GM12801 (cell line): ENCODE measurements around the gene EXD3.

Source experiments
- TF ChIP-seq, protein P1 (sequence below): IDR thresholded peaks from one replicate; pipeline ENCODE4 v1.5.1; 2011; ENCODE audit warnings: control low read depth; ENCODE audit not compliant: insufficient read length; ENCODE audit errors: extremely low read depth

The EXD3 gene

DNA sequence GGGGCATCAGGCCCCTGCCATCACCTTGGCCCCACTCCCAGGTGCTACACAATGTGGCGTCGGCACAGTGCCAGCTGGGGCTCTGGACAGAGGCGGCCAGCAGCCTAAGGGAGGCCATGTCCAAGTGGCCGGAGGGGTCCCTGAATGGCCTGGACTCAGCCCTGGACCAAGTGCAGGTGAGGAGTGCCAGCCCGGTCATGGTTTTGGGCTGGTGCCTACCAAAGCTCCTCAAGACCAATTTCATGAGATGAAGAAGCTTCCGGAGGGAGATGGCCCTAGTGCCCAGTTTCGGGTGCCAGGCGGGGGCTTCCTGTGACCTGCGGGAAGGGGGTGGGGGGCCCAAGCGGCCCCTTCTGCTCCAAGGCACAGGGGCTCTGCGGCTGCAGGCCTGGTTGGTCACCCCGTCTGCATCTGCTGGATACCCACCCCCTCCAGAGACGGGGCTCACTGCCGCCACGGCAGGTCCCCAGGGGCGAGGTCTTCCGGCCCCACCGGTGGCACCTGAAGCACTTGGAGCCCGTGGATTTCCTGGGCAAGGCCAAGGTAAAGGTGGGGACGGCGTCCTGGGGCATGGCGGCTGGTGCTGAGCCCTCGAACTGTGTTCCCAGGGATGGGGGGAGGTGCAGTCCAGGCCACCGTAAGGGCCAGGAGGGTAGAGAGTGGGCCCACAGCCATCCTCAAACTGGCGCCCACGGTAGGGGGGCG lies 6.0 kb upstream of the EXD3 start:
- TF ChIP-seq, protein P1, sequence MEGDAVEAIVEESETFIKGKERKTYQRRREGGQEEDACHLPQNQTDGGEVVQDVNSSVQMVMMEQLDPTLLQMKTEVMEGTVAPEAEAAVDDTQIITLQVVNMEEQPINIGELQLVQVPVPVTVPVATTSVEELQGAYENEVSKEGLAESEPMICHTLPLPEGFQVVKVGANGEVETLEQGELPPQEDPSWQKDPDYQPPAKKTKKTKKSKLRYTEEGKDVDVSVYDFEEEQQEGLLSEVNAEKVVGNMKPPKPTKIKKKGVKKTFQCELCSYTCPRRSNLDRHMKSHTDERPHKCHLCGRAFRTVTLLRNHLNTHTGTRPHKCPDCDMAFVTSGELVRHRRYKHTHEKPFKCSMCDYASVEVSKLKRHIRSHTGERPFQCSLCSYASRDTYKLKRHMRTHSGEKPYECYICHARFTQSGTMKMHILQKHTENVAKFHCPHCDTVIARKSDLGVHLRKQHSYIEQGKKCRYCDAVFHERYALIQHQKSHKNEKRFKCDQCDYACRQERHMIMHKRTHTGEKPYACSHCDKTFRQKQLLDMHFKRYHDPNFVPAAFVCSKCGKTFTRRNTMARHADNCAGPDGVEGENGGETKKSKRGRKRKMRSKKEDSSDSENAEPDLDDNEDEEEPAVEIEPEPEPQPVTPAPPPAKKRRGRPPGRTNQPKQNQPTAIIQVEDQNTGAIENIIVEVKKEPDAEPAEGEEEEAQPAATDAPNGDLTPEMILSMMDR = no peak

DNA sequence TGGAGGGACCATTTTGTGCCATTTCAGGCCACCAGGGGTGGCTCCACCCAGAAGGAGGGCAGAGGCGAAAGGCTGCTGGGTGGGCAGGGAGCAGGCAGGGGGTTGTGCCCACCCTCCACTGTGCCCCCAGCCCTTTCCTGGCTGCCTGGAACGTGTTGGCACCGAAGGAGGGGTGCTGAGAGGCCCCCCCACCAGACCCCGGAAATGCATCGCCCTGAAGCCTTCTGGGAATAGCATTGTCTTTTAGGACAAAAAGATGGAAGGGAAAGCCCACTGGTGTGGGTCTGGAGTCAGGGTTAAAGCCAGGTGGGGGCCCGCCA lies 5.3 kb upstream of the EXD3 start:
- TF ChIP-seq, protein P1 = no peak

DNA sequence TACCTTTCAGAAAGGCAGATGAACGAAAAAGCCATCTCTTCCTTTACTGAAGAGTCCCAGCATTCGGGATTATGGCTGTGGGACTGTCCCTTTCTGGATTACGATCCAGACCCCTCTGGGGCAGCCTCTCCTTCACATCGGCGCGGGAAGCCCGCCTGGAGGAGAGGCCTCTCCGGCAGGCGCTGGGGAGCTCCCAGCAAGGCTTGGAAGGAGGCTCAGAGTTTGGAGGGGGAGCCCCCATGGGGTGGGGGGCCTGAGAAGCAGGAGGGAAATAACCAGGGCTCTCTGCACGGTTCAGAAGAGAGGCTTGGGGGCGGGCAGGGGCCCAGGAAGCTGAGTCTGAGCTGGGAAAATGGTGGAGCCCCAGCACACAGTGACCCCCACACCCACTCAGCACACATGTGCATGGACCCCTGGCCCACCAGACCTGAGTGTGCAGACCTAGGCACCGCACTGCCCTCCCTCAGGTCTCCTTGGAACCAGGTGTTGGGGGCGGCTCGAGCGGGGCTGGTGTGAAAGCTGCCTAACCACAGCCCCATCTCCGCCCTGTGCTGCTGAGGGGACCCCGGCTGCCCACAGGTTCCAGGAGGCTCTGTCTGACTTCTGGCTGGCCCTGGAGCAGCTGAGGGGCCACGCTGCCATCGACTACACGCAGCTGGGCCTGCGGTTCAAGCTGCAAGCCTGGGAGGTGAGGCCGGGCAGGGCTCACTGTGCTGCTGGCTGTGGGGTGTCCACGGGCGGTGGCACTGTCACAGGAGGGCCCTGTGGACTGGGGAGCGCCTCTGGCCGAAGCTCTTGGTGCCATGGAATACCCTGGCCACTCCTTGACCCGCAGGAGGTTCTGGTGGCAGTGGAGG lies 4.7 kb upstream of the EXD3 start:
- TF ChIP-seq, protein P1 = no peak

DNA sequence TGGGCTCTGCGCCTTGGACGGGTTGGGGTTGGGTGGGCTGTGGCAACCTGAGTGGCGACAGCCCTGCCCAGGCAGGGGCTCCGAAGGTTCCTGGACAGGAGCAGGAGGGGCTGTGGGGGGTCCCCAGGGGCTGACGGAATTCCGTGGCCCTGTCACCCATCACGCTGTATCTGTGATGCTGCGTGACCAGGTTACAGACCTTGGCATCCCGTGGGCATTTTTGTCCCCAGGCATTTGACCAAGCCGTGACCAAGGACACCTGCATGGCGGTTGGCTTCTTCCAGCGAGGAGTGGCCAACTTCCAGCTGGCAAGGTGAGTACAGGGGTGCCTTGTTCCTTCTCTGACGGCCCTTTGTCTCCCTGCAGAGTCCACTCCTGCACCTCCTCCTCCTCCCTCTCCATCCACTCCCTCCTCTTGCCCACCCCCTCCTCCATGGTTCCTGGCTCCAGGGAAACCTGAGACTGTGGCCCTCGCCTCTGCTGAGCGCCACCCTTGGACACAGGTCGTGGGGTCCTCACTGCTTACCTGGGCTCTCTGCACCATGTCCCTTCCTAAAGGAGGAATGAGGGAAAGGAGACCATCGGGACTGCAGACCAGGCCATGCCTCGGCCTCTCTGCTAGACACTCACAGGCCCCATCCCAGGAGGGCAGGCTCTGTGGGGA lies 3.2 kb upstream of the EXD3 start:
- TF ChIP-seq, protein P1 = no peak

DNA sequence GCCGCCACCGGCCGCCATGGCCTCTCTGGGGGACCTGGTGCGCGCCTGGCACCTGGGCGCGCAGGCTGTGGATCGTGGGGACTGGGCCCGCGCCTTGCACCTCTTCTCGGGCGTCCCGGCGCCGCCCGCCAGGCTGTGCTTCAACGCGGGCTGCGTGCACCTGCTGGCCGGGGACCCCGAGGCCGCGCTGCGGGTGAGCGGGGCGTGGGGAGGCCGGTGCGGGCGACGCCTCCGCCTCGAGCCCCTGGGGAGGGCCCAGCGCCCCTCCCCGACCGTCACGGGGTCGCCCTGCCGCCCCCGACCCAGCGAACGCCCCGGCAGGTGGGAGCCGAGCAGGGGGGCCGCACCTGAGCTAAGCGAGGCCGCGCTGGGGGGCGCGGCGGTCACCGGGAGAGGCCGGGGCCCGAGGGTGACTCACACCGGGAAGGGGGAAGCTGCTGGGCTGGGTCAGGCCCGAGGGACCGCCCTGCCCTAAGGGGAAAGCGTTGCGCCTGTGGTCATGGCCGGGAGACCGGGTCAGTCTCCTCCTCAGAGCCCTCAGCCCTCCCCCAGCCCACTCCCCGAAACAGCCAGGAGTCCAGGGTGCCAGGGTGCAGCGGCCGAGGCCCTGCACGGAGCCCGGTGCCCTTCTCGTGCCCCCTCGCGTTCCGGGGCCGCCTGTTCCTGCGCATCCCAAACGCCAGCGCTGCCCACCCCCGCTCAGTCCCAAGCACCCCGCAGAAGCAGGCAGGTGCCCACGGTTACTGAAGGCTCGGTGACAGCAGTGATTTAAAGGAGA lies 741 bp upstream of the EXD3 start:
- TF ChIP-seq, protein P1 = no peak

DNA sequence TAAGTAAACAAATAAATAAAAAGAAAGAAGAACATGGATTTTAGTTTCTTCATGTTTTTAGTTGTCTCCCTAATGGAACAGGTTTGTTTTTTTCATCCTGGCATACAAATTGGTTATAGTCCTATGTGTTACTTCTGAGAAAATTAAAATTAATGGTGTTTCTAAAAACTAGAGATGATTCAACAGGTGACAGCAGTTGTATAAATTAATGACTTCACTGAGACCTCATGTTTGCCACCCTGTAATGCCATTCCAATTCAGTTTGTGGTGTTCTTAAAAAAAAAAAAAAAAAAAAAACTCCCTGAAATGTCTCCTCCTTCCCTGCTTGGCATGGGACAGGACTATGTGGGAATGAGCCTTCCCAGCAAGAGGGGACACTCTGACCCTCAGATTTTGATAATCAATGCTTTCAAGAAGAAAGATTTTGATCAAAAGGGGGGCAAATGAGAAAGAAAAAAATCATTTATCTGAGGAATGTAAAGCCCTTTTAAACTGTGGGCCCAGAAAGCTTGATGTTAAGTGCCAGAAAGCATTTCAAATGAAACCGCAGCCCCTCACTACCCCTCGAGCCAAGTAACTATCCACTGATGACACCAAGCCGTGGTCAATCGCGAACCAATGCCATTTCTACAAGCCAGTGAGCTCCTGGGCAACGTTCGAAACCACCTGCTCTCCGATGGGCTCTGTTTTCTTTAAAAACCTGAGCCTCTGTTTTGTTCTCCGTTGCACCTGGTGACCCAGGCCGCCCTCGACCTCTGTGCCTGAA lies 941 bp downstream of the EXD3 start:
- TF ChIP-seq, protein P1 = no peak
